Left ventricle myocardium inferior (tissue), 1 donor: ENCODE results near the gene MAPK7. TPM values are rescaled to one million over a fixed set of nuclear protein-coding genes. Genes with fewer than 3 reads are reported as not detected.
A peak's percentile ranks its signal among the peaks of the same experiment; 100 is the strongest.

ENCODE experiments used
- DNase-seq: peaks from one replicate; pipeline ENCODE4 v3.0.0-alpha.2; 2020
- H3K27ac ChIP-seq: fragments of 200-600 bp; replicated peaks from 2 replicates; pipeline ENCODE4 v1.8.0; 2021
- H3K27me3 ChIP-seq: fragments of 200-600 bp; 2 replicates; pipeline ENCODE4 v1.8.0; 2021; ENCODE audit warnings: low read depth
- H3K36me3 ChIP-seq: fragments of 200-600 bp; 2 replicates; pipeline ENCODE4 v1.8.0; 2021
- H3K4me1 ChIP-seq: fragments of 200-600 bp; 2 replicates; pipeline ENCODE4 v1.8.0; 2021
- H3K4me3 ChIP-seq: fragments of 200-600 bp; 2 replicates; pipeline ENCODE4 v1.8.0; 2021; ENCODE audit warnings: mild to moderate bottlenecking, moderate library complexity
- H3K9me3 ChIP-seq: fragments of 200-600 bp; replicated peaks from 2 replicates; pipeline ENCODE4 v1.8.0; 2021
- CTCF ChIP-seq: fragments of 200-600 bp; IDR thresholded peaks from 2 replicates; pipeline ENCODE4 v1.8.0; 2021; ENCODE audit warnings: antibody characterized with exemption, mild to moderate bottlenecking, borderline replicate concordance
- intact Hi-C: fragments of 100-400 bp; cut with micrococcal nuclease; formaldehyde crosslinking; loops from one replicate; pipeline ENCODE4 v1.11.0; 2022
- total RNA-seq: library from RNA; stranded (reverse); fragmentation: NEBNext Ultra II Directional; extraction: Animal tissue kit (Norgen Biotek cat#: 25700); gene quantifications from one replicate; pipeline ENCODE4 v1.2.1, GENCODE V29; 2021
- donor health status: DM: no; HTN: yes; CAD: no; lungs with severe emphysema.

Gene MAPK7
- total RNA-seq, 1 donor from 2014 or later = 11.4 TPM

GRCh38 chr17:19415806-19416775 is 37.8 kb downstream of the MAPK7 start:
- H3K9me3 ChIP-seq = no peaks in the 10 kb centered on the region
- intact Hi-C loops = no loop called here
- DNase-seq = no peak
- no peaks in the 10 kb centered on the region for H3K27me3 ChIP-seq
- H3K4me3 ChIP-seq = no peak overlapping the region
- H3K36me3 ChIP-seq = no peaks in the 10 kb centered on the region
- TF ChIP-seq CTCF = no peak
- H3K27ac ChIP-seq = no peak overlapping the region
- peaks cover 1% of the 10 kb centered on the region for H3K4me1 ChIP-seq

GRCh38 chr17:19417611-19418010 is 39.3 kb downstream of the MAPK7 start:
- H3K27ac ChIP-seq = no peak overlapping the region
- H3K4me3 ChIP-seq = no peak overlapping the region
- intact Hi-C loops = no loop called here
- no peak for DNase-seq
- H3K36me3 ChIP-seq = no peaks in the 10 kb centered on the region
- H3K4me1 ChIP-seq = no peaks in the 10 kb centered on the region
- H3K9me3 ChIP-seq = no peaks in the 10 kb centered on the region
- TF ChIP-seq CTCF = no peak
- H3K27me3 ChIP-seq = no peaks in the 10 kb centered on the region

GRCh38 chr17:19418251-19418992 is 40.1 kb downstream of the MAPK7 start:
- Histone ChIP-seq H3K4me1 (no peaks in the 10 kb centered on the region), H3K36me3 (no peaks in the 10 kb centered on the region), H3K9me3 (no peaks in the 10 kb centered on the region), H3K4me3 (no peak overlapping the region), H3K27ac (peak overlapping the region; percentile 30), H3K27me3 (no peaks in the 10 kb centered on the region)
- DNase-seq = no peak
- intact Hi-C loops = no loop called here
- no peak for TF ChIP-seq CTCF

GRCh38 chr17:19421219-19421618 is 42.9 kb downstream of the MAPK7 start:
- intact Hi-C loops = no loop called here
- Histone ChIP-seq H3K27ac (no peak overlapping the region), H3K27me3 (no peaks in the 10 kb centered on the region), H3K9me3 (no peaks in the 10 kb centered on the region), H3K4me3 (no peak overlapping the region), H3K36me3 (no peaks in the 10 kb centered on the region), H3K4me1 (peaks cover 5% of the 10 kb centered on the region)
- TF ChIP-seq CTCF = no peak
- no peak for DNase-seq

GRCh38 chr17:19421926-19422325 is 43.6 kb downstream of the MAPK7 start:
- intact Hi-C loops = no loop called here
- H3K27ac ChIP-seq = no peak overlapping the region
- no peaks in the 10 kb centered on the region for H3K36me3 ChIP-seq
- H3K9me3 ChIP-seq = no peaks in the 10 kb centered on the region
- no peaks in the 10 kb centered on the region for H3K27me3 ChIP-seq
- TF ChIP-seq CTCF = no peak
- DNase-seq = no peak
- H3K4me3 ChIP-seq = no peak overlapping the region
- peaks cover 6% of the 10 kb centered on the region for H3K4me1 ChIP-seq
